Fibroblast of pulmonary artery (primary cell): ENCODE data around the gene FAM76A.
"Not testable (repeated sequence)": the region's sequence is repeated elsewhere in the genome, so short reads cannot be mapped to it uniquely, and the experiment has no call there.

Experiments used
- DNase-seq: peaks from one replicate; pipeline ENCODE4 v3.0.0-alpha.2; 2010; ENCODE audit warnings: low read depth
- H3K4me3 ChIP-seq: replicated peaks from 2 replicates; pipeline ENCODE4 v1.5.1; 2011; ENCODE audit warnings: low read depth, mild to moderate bottlenecking, control low read depth, low read length, moderate library complexity
- CTCF ChIP-seq: IDR thresholded peaks from 2 replicates; pipeline ENCODE4 v1.5.1; 2011; ENCODE audit warnings: mild to moderate bottlenecking, control low read depth, low read length, inconsistent platforms; ENCODE audit errors: missing control alignments

FAM76A gene

GRCh38 chr1:27772036-27772931 is 46.5 kb downstream of the FAM76A start:
- TF ChIP-seq CTCF = no peak
- peak; percentile 55 for DNase-seq
- peak overlapping the region; percentile 90 for H3K4me3 ChIP-seq

DNA sequence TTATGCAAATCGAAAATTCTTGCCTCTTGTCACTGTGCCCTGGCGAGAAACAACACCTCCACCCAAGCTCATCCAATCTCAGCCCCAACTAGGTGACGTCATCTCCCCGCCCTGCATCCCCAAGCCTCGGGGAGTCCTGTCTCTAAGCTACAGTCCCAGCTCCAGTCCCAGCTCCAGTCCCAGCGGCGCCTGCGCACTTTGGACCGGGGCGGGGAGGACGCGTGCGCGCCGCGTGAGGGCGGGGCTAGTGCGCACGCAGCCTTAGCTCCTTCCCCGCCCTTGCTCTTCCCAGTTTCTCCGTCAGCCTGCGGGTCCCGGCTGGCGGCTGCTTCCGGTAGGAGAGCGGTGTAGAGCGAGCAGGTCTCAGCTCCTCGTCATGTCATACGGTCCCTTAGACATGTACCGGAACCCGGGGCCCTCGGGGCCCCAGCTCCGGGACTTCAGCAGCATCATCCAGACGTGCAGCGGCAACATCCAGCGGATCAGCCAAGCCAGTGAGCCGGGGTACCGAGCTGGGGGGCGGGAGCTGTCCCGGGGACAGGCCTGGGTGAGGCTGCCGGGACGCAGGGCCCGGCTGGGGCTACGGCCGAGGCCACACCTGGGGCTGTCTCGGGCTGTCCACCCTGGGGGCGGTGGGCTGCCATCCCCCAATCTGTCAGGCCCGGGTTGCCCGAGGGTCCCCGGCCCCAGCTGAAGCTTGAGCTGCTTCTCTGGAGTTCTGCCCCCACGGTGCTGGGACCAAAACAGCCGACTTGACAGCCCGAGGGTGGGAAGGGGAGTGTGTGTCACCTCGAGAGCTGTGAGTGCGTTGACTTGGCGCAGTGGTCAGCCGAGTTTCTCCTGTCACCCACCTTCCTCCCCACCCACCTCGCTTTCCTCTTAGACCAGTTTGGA is 47.4 kb downstream of the FAM76A start, which contains the start of gene STX12:
Gene STX12, plus strand, starts transcription at position 288 of the 894 bp plus-strand sequence. Its CDS starts 89 bp downstream, at position 377.
- H3K4me3 ChIP-seq = peak within 1 kb of the TSS; percentile 90
- TF ChIP-seq CTCF = no peak
- DNase-seq = peak; percentile 100

DNA sequence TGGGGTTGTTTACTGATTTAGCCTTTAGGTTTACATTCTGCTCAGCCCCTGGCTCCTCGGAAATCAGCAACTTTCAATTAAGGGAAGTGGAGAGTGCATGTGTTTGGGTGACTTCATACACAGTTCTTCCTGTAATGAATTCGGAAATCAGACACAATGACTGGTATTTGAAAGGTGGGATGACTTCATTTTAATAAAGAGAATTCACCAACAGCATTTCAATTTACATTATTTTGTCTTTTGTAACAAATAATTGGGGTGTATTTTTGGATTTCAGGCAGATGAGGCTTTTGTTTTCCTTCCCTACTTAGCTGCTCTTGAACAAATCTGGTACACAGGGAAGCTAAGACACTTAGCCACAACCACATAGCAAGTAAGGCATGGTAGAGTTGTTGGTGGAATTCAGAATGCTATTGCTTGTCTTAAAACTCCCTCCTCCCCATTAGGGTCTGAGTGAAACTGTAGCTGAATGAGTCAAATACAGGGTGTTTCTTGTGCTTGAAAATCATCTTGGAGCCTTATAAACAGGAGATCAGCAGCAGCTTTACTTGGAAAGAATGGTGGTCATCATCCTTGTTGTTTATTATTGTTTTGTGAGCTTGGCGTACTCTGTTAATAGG is 48.2 kb downstream of the FAM76A start:
- DNase-seq = peak; percentile 26
- TF ChIP-seq CTCF = no peak
- peak overlapping the region; percentile 90 for H3K4me3 ChIP-seq

DNA sequence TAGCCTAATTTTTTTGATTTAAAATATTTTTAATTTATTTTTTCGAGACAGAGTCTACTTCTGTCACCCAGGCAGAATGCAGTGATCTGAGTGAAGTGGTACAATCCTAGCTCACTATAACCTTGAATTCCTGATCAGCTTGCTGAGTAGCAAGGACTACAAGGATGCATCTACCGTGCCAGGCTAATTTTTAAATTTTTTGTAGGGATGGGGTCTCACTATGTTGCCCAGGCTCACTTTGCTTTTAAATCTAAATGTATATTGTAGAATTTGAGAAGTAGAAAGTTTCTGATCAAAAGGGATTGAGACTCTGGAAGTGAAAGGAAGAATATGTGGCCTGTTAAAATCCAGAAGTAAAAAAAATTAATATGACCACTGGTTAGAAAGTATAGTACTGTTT is 48.9 kb downstream of the FAM76A start:
- DNase-seq = no peak
- no peak for TF ChIP-seq CTCF
- peak overlapping the region; percentile 90 for H3K4me3 ChIP-seq

DNA sequence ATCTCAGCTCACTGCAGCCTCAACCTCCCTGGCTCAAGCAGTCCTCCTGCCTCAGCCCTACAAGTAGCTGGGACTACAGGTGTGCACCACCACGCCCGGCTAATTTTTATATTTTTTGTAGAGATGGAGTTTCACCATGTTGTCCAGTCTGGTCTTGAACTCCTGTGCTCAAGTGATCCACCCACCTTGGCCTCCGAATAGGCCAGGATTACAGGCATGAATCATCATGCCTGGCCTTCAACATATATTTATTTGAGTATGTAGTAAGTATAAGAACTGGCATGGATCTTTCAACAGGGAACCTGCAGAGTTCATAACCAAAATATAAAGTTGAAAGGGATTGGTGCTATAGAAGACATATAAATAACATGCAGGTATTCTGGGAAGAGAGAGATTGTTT is 49.6 kb downstream of the FAM76A start:
- not testable (repeated sequence) for H3K4me3 ChIP-seq, DNase-seq

DNA sequence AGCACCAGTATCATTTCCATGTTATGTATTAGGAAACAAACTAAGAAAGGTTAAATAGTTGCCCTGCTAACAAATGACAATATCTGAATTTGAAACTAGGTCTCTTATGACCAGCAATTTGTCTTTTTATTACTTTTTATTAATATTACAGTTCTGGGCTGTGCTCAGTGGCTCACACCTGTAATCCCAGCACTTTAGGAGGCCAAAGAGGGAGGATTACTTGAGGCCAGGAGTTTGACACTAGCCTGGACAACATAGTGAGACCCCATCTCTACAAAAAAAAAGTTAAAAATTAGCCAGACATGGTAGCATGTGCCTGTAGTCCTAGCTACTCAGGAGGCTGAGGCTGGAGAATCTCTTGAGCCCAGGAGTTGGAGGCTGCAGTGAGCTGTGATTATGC is 50.5 kb downstream of the FAM76A start:
- DNase-seq, H3K4me3 ChIP-seq: not testable (repeated sequence)

DNA sequence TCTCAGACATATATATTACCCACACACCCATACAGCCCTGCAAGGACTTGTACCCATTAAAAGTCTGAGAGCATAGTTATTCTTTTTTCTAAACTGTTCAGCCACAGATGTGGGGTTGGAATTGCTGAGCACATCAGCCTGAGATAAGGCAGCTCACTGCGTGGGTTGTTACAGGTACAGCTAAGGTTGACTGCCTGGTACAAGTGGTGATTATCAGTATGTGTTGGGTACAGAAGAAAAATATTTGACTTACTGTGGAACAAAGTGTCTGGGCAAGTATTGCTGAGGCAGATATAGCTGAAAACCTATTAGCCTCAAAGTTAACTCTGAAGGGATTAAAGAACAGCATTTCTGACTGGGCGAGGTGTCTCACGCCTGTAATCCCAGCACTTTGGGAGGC is 52.3 kb downstream of the FAM76A start:
- DNase-seq = no peak
- no peak overlapping the region for H3K4me3 ChIP-seq
- no peak for TF ChIP-seq CTCF
